Activated naive CD8-positive, alpha-beta T cell treated with anti-CD3 and anti-CD28 coated beads for 36 hours (primary cell): Measurements from ENCODE around the gene RAMP3. TPM values are rescaled to one million over a fixed set of nuclear protein-coding genes. Genes with fewer than 3 reads are reported as not detected.
"Not testable (repeated sequence)": the region's sequence is repeated elsewhere in the genome, so short reads cannot be mapped to it uniquely, and the experiment has no call there.

Experiments used
- DNase-seq: peaks from one replicate; pipeline ENCODE4 v3.0.0; 2021
- H3K27ac Mint-ChIP-seq: one replicate; pipeline ENCODE4 v1.8.0; 2022; ENCODE audit warnings: mild to moderate bottlenecking, moderate library complexity, mixed read lengths
- H3K27me3 Mint-ChIP-seq: one replicate; pipeline ENCODE4 v1.8.0; 2022; ENCODE audit warnings: mild to moderate bottlenecking, mixed read lengths
- H3K36me3 Mint-ChIP-seq: one replicate; pipeline ENCODE4 v1.8.0; 2021; ENCODE audit warnings: mild to moderate bottlenecking, mixed read lengths
- H3K4me1 Mint-ChIP-seq: one replicate; pipeline ENCODE4 v1.8.0; 2021; ENCODE audit warnings: mixed read lengths
- H3K4me3 Mint-ChIP-seq: one replicate; pipeline ENCODE4 v1.8.0; 2022; ENCODE audit warnings: mild to moderate bottlenecking, moderate library complexity, mixed read lengths
- H3K9me3 Mint-ChIP-seq: one replicate; pipeline ENCODE4 v1.8.0; 2022; ENCODE audit warnings: mixed read lengths
- total RNA-seq, 2 experiments: library from RNA; stranded (reverse); gene quantifications; one replicate each; pipeline ENCODE4 v1.2.3, GENCODE V29; 2021

RAMP3 gene
- total RNA-seq, 2 experiments from 2014 or later, result not detected

DNA sequence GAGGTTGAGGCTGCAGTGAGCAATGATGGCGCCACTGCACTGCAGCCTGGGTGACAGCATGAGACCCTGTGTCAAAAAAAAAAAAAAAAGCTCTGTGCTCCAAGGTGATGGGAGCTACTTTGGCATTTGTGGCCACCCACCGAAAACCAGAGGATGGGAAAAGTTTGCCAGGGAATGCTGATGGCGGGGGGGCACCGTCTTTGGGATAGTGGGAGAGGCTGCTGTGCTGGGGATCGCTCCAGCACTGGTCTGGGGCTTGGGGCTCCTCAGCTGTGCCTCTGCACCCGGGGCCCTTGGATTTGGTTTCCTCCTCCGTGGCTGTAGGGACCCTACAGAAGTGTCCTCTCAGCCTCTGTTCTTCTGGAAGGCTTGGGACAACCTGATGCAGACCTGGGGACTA lies 11.7 kb upstream of the RAMP3 start:
- Mint-ChIP-seq H3K27ac (no peak overlapping the region), H3K9me3 (no peaks in the 10 kb centered on the region), H3K4me3 (no peak overlapping the region), H3K27me3 (peaks cover 7% of the 10 kb centered on the region), H3K4me1 (no peaks in the 10 kb centered on the region), H3K36me3 (no peaks in the 10 kb centered on the region)
- no peak for DNase-seq

DNA sequence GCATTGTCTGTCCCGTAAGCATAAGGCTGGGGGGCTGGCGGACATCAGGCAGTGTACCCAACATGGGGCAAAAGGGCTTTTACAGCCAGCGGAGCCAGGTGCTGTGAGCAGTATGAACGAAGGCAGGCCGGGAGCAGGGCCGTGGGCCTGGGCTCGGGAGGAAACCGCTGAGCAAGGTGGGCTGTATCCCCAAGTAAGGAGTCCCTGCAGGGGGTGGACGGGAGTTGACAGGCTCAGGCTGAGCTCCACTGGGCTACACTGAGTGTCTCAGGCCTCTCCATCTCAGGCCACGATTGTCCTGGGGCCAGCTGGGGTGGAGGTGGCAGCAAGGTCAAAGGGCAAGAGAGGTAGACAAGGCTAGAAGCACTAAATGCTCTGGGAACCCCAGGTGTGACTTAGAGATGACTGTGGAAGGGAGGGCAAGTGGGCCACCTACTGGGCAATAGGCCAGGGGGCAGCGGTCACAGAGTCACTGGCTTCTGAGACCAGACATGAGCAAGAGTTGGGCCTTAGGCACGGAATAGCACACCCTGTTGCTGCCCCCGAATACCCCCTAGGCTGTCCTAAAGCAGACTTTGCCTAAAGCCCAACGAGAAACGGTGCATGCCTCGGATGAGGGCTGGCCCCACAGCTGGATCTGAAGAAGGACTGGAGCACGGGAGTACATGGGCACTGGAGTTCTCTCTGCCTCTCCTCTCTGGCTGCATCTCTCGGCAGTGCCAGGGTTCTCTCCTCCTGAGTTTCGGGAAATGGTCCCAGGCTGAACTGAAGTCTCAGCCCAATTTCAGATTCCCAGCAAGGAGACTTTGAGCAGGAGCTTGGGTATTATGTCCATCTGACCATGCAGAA lies 10.8 kb upstream of the RAMP3 start:
- no peaks in the 10 kb centered on the region for H3K36me3 Mint-ChIP-seq

DNA sequence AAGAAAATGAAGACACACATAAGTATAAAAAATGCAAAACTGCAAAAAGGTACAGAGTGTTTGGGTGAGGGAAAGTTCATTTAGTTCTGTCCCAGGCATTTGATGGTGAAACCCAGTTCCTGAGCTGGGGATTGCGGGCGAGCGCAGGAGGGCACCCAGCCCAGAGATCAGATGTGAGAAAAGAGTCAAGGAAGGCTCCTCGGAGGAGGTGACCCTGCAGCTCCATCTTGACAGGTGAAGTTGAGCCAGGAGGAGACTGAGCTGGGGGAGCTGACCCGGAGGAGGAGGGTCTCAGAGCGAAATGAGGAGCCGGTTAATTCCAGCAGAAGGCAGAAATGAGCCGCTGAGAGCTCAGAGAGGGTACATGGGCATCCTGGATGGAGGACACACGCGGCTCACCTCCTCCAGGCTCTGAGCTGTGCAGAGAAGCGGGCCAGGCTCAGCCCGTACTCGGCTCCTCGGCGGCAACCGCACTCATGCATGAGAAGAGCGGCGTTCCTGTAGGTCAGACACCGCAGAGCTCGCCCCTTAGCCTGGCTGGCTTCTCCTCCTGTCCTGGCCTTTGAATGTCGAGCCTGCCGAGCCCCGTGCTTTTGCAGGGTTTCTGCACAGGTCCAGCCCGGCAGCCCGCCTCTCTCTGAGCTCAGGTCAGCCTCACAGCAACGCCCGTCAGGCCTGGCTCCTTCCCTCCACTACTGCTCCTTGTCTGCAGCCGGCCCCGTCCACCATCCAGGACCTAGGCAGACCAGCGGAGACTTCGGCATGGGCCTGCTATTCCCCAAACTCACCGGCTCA lies 9.5 kb upstream of the RAMP3 start:
- Mint-ChIP-seq H3K4me3 (no peak overlapping the region), H3K36me3 (no peaks in the 10 kb centered on the region)
- no peak for DNase-seq

More for the DNA sequence above, 10.8 kb upstream of the RAMP3 start:
- H3K9me3 Mint-ChIP-seq, result no peaks in the 10 kb centered on the region
- no peak overlapping the region for H3K27ac Mint-ChIP-seq
- no peak overlapping the region for H3K4me3 Mint-ChIP-seq
- DNase-seq, result no peak
- H3K27me3 Mint-ChIP-seq, result peaks cover 7% of the 10 kb centered on the region
- H3K4me1 Mint-ChIP-seq, result no peaks in the 10 kb centered on the region

DNA sequence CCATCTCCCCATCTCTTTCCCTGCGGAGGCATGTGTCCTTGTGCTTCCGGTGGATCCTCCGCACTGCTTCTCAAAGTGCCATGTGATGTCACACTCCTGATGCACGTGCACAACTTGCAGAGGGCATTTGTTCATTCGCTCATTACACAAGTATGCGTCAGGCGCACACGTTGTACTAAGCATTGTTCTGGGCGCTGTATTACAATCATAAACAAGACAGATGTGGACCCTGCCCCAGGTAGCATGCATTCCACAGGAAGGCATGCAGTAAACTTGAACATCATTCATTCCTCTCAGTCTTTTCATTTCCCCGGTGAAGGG lies 9.0 kb upstream of the RAMP3 start:
- H3K36me3 Mint-ChIP-seq, result no peaks in the 10 kb centered on the region
- no peak for DNase-seq
- peaks cover 7% of the 10 kb centered on the region for H3K27me3 Mint-ChIP-seq
- no peaks in the 10 kb centered on the region for H3K4me1 Mint-ChIP-seq
- no peak overlapping the region for H3K27ac Mint-ChIP-seq
- H3K4me3 Mint-ChIP-seq, result no peak overlapping the region
- H3K9me3 Mint-ChIP-seq, result no peaks in the 10 kb centered on the region

More for the DNA sequence above, 9.5 kb upstream of the RAMP3 start:
- peaks cover 7% of the 10 kb centered on the region for H3K27me3 Mint-ChIP-seq
- H3K9me3 Mint-ChIP-seq, result no peaks in the 10 kb centered on the region
- no peaks in the 10 kb centered on the region for H3K4me1 Mint-ChIP-seq
- no peak overlapping the region for H3K27ac Mint-ChIP-seq

DNA sequence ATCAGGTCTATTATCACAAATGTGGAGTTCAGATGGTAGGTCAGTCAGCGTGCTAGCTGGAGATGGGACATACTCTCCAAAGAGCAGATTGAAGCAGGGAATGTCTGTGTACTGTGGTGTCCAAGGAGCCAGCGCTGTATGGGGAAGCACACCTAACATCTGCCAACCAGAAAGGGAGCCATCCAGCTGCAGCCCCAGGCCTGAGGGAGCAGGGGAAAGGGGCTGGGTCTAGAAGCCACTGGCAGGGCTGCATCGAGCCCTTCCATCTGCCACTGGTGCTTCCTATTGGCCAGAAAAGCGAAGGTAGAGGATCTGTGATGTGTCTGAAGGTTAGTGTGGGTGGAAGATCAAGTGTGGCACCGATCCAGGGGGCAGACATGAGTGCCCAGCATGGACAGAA lies 8.0 kb upstream of the RAMP3 start:
- DNase-seq, result no peak
- peaks cover 7% of the 10 kb centered on the region for H3K27me3 Mint-ChIP-seq
- H3K36me3 Mint-ChIP-seq, result no peaks in the 10 kb centered on the region
- no peaks in the 10 kb centered on the region for H3K4me1 Mint-ChIP-seq
- no peak overlapping the region for H3K27ac Mint-ChIP-seq
- no peaks in the 10 kb centered on the region for H3K9me3 Mint-ChIP-seq
- H3K4me3 Mint-ChIP-seq, result no peak overlapping the region

DNA sequence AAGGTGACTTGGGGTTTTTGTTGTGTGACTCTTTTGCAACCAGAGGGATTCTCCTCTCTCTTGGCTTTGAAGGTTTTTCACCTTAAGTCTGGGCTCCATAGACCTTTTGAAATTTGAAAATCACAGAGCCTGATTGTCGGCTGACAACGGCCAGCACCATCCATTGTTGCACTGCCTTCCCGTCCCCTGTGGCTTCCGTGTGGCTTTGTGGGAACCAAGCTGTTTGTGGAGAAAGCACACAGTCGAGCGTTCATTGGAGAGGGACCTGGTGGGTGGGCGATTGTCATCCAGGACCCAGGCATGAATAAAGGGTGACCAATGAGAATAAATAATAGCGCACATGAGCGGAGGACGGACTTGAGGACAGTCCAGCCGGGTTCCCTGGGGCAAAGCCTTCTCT lies 7.4 kb upstream of the RAMP3 start:
- Mint-ChIP-seq H3K27ac (no peak overlapping the region), H3K36me3 (no peaks in the 10 kb centered on the region), H3K4me3 (no peak overlapping the region), H3K27me3 (peaks cover 7% of the 10 kb centered on the region), H3K9me3 (no peaks in the 10 kb centered on the region), H3K4me1 (no peaks in the 10 kb centered on the region)
- DNase-seq, result no peak

DNA sequence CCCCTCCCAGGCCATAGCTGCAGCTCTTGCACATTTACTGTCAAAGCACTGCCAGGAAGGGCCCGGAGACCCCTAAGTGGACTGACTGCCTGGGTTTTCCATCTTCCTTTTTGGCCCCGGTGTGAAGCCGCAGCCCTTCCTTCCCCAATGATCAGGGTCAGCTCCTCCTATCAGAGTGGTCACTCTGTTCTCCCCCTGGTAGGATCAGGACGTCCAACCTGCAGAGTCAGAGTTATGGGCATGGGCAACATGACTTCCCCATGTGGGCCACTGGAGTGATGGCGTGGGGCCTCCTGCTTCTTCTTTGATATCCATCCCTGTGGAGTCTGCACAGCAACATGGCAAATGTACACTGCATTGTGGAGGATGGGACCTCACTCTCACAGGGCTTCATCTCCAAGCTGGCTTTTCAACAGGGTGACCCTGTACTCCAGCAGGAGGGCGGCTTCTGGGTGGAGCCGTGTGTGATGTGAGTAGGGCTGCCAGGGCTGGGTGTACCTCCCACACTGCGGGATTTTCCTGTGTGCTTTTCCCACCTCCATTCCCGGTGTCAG lies 6.4 kb upstream of the RAMP3 start:
- Mint-ChIP-seq H3K9me3 (no peaks in the 10 kb centered on the region), H3K36me3 (no peaks in the 10 kb centered on the region), H3K4me3 (no peak overlapping the region), H3K4me1 (no peaks in the 10 kb centered on the region), H3K27me3 (peaks cover 9% of the 10 kb centered on the region), H3K27ac (no peak overlapping the region)
- DNase-seq, result no peak

DNA sequence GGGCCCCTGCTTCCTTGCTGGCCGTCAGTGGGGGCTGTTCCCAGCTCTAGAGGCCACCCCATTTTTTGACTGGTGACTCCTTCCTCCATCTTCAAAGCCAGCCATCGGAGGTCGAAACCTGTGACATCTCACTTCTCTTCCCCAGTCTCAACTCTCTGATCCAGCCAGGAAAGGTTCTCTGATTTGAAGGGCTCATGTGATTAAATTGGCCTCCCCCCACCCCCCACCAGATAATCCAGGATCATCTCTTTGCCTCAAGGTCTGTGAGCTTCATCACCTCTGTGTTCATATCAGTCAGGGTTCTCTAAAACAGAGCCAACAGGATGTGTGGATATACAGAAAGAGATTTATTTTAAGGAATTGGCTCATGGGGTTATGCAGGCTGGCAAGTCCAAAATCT lies 5.6 kb upstream of the RAMP3 start:
- H3K4me1 Mint-ChIP-seq, result peaks cover 2% of the 10 kb centered on the region
- H3K27me3 Mint-ChIP-seq, result peaks cover 13% of the 10 kb centered on the region
- DNase-seq, result no peak
- no peaks in the 10 kb centered on the region for H3K36me3 Mint-ChIP-seq
- no peaks in the 10 kb centered on the region for H3K9me3 Mint-ChIP-seq
- H3K27ac Mint-ChIP-seq, result no peak overlapping the region
- no peak overlapping the region for H3K4me3 Mint-ChIP-seq

DNA sequence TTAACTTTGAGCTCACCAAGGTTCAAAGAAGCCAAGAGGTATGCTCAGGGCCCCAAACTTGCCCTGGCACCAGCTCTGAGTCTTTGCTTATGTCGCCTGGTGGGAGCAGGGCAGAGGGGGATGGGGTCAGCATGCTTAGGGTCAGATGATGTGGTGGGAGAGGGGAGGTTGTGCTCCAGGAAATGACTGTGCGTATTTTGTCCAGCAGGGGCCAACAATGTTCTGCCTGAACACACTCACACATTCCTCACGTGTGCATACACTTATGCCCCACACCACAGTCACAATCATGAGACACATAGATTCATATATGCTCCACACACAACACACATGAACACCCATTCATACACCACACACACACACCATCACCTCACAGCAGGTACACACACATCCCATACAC lies 4.4 kb upstream of the RAMP3 start:
- DNase-seq, result no peak
- no peak overlapping the region for H3K27ac Mint-ChIP-seq
- H3K36me3 Mint-ChIP-seq, result no peaks in the 10 kb centered on the region
- peaks cover 17% of the 10 kb centered on the region for H3K27me3 Mint-ChIP-seq
- H3K4me1 Mint-ChIP-seq, result peaks cover 4% of the 10 kb centered on the region
- no peaks in the 10 kb centered on the region for H3K9me3 Mint-ChIP-seq
- H3K4me3 Mint-ChIP-seq, result no peak overlapping the region

DNA sequence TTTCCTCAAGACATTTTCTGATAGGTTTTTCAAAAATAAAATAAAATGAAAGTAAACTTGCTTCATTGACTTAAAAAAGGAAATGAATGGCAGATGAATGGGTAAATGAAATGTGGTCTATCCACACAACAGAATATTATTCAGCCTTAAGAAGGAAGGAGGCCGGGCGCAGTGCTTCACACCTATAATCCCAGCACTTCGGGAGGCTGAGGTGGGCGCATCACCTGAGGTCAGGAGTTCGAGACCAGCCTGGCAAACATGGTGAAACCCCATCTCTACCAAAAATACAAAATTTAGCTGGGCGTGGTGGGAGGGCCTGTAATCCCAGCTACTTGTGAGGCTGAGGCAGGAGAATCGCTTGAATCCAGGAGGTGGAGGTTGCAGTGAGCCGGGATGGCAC lies 3.7 kb upstream of the RAMP3 start:
- peaks cover 19% of the 10 kb centered on the region for H3K27me3 Mint-ChIP-seq
- DNase-seq, result not testable (repeated sequence)

DNA sequence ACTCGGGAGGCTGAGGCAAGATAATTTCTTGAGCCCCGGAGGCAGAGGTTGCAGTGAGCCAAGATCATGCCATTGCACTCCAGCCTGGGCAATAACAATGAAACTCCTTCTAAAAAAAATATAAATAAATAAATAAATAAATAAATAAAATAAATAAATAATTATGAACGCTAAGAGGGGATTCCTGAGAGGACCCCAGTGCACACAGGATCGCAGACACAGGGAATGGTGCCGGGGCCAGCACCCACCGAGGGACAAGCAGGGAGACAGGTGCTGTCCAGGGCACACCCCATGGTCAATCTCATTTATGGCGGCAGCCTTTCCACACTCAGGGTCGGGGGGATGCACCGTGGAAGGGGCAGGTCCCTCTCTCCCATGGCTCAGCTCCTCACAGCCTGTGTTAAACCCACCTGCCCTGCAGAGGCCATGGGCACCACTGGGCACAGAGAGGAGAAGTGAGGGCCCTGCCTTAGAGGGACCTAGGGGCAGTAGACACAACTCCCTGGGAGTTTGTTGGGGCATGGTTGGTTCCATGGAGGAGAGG lies 2.2 kb upstream of the RAMP3 start:
- Mint-ChIP-seq H3K4me3 (no peak overlapping the region), H3K4me1 (peaks cover 5% of the 10 kb centered on the region), H3K27me3 (peaks cover 25% of the 10 kb centered on the region), H3K27ac (no peak overlapping the region), H3K36me3 (no peaks in the 10 kb centered on the region), H3K9me3 (no peaks in the 10 kb centered on the region)
- DNase-seq, result no peak

More for the DNA sequence above, 3.7 kb upstream of the RAMP3 start:
- not testable (repeated sequence) for H3K9me3 Mint-ChIP-seq, H3K27ac Mint-ChIP-seq, H3K36me3 Mint-ChIP-seq, H3K4me3 Mint-ChIP-seq, H3K4me1 Mint-ChIP-seq

DNA sequence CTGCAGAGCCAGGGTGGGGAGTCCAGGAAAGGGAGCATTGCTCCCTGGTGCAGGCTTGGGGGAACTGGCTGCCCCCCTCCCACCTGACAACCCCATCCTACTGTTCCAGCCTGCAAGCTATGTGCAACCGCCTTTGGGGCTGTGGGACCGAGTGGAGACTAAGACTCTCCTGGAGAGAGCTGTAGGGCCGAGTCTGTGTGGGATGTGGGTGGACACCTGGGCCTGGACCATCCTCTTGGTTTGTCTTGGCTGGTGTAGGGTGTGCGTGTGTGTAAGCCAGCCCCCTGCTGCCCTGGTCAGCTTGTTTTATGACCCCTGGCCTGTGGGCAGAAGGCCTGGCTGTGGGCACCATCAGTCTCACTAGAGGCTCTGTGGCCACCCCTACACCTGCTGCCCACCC lies 1.6 kb upstream of the RAMP3 start:
- Mint-ChIP-seq H3K27ac (no peak overlapping the region), H3K4me1 (peaks cover 5% of the 10 kb centered on the region), H3K27me3 (peaks cover 25% of the 10 kb centered on the region), H3K4me3 (no peak overlapping the region), H3K9me3 (no peaks in the 10 kb centered on the region), H3K36me3 (no peaks in the 10 kb centered on the region)
- no peak for DNase-seq

DNA sequence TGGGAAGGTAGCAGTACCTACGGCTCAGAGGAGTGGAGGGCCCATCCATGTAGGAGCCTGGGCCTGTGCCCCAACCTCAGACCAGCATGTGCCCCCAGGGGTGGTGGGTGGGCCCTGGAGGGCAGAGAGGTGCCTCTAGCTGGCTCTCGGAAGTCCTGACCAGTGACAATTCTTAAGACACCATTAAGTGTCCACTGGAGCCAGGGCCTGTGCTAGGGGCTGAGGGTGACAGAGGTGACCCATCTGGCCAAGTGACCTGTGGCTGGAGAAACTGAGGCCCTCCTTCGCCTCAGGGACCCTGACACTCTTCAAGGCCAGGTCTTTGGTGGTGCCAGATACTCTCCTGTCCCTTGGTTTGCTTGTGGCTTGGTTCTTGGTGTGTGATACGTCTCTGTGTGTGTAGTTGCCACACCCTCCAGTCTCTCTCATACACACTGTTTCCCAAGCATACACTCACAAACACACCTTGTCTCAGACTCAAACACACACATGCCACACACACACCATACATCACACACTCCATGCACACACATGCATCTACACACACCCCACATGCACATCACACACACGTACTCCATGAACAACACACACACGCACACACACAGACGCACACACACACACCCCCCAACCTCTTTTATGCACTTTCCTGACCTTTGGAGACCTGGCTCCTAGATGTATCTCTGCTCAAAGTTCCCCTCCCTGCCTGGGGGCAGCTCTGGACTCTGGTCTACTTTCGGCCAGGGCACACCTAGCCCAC lies 897 bp upstream of the RAMP3 start:
- Mint-ChIP-seq H3K36me3 (no peaks in the 10 kb centered on the region), H3K27me3 (peaks cover 25% of the 10 kb centered on the region), H3K27ac (no peak overlapping the region), H3K4me3 (no peak overlapping the region), H3K9me3 (no peaks in the 10 kb centered on the region), H3K4me1 (peaks cover 5% of the 10 kb centered on the region)
- no peak for DNase-seq

DNA sequence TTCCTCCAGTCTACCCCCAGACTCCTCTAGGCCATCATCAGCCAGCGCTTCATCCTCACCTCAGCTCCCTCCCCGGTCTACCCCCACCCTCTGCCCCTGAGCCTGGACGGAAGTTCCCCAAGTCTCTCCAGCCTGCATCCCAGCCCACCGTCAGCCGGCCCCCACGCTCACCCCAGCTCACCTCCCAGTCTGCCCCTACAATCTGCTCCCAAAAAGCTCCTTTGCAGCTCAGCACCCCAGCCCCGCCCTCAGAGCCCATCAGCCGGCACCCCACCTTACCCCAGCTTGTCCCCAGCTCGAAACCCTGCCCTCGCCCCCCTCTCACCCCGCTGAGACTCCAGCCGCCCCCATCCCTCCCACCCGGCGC lies 322 bp upstream of the RAMP3 start:
- Mint-ChIP-seq H3K27ac (no peak overlapping the region), H3K4me1 (peaks cover 5% of the 10 kb centered on the region), H3K9me3 (no peaks in the 10 kb centered on the region), H3K36me3 (no peaks in the 10 kb centered on the region), H3K27me3 (peaks cover 25% of the 10 kb centered on the region), H3K4me3 (no peak overlapping the region)
- no peak for DNase-seq

DNA sequence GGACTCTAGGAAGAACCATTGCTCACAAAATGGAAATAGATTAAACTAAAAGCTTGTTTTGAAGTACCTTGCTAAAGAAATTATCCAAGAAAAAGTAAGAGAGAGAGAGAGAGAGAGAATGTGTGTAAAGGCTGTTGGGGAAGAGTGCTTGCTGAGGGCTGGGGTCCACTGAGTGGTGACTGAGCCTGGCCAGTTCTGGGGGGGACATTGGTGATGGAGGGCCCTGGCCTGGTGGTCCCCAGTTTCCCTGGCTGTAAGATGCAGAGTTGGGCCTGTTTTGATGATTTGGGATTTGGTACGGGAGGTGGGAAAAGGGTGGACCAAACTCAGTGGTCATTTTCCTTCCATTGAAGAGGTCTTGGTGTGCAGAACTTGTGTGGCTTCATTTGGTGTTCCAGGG lies 880 bp downstream of the RAMP3 start:
- no peaks in the 10 kb centered on the region for H3K9me3 Mint-ChIP-seq
- H3K4me1 Mint-ChIP-seq, result peaks cover 5% of the 10 kb centered on the region
- no peak overlapping the region for H3K27ac Mint-ChIP-seq
- H3K36me3 Mint-ChIP-seq, result no peaks in the 10 kb centered on the region
- H3K27me3 Mint-ChIP-seq, result peaks cover 25% of the 10 kb centered on the region
- no peak for DNase-seq
- no peak overlapping the region for H3K4me3 Mint-ChIP-seq
